Gastroesophageal sphincter (tissue), 3 donors: ENCODE measurements around the gene NIT2.

Source experiments
- CTCF ChIP-seq, 4 experiments: fragments of 200-600 bp in 2 of 4; fragments of 450-650 bp in 2 of 4; sonication (generic) in 1 of 4; IDR thresholded peaks; one replicate each; pipeline ENCODE4 v1.5.1; 2017 to 2019; ENCODE audit warnings: antibody characterized with exemption in 4 of 4, mild to moderate bottlenecking in 2 of 4, moderate library complexity in 2 of 4
- EP300 ChIP-seq: sonication (generic); formaldehyde crosslinking; IDR thresholded peaks from one replicate; pipeline ENCODE4 v1.6.1; 2017; ENCODE audit warnings: antibody characterized with exemption, mild to moderate bottlenecking
- POLR2A ChIP-seq, 2 donors: fragments of 450-650 bp; IDR thresholded peaks; one replicate each; pipeline ENCODE4 v1.6.1; 2017; ENCODE audit warnings: antibody characterized with exemption in 2 of 2, mild to moderate bottlenecking in 2 of 2, moderate library complexity in 1 of 2
- POLR2AphosphoS5 ChIP-seq: sonication (generic); formaldehyde crosslinking; IDR thresholded peaks from one replicate; pipeline ENCODE4 v1.6.1; 2017; ENCODE audit warnings: antibody characterized with exemption

- no peak for TF ChIP-seq POLR2AphosphoS5
- TF ChIP-seq CTCF (IDR thresholded peaks at IDR 0.05) = no peak
- no peak for TF ChIP-seq POLR2A (IDR thresholded peaks at IDR 0.05)
- TF ChIP-seq EP300 = no peak
Observed at GRCh38 chr3:100370756-100371155, 36.2 kb downstream of the NIT2 start.
